SK-N-SH (cell line): ENCODE measurements around the gene CCDC6. TPM values are rescaled to one million over a fixed set of nuclear protein-coding genes. Genes with fewer than 3 reads are reported as not detected.

Source experiments
- CTCF ChIA-PET: fragments of 300-600, 350-600 bp; formaldehyde crosslinking; extraction: SDS; loops from one replicate; lab custom pipeline; 2021; lab: Yijun Ruan, JAX
- POLR2A ChIA-PET: fragments of 350-600 bp; sonication (Branson Sonifier 250); formaldehyde crosslinking; extraction: SDS; loops from one replicate; lab custom pipeline; 2020; ENCODE audit warnings: antibody characterized with exemption, inconsistent platforms; lab: Yijun Ruan, JAX
- DNase-seq: peaks from one replicate; pipeline ENCODE4 v3.0.0; 2012
- H2AFZ ChIP-seq: fragments of 200-600 bp; sonication (generic); 2 replicates; pipeline ENCODE4 v1.8.1; 2016; ENCODE audit warnings: antibody characterized with exemption, mild to moderate bottlenecking, low read depth
- H3F3A ChIP-seq: fragments of 200-600 bp; sonication (generic); replicated peaks from 2 replicates; pipeline ENCODE3; 2016; ENCODE audit warnings: antibody characterized with exemption, mild to moderate bottlenecking; ENCODE audit not compliant: insufficient read depth
- H3K27ac ChIP-seq, 2 experiments: fragments of 200-500 bp in 1 of 2; fragments of 200-600 bp in 1 of 2; sonication (Bioruptor generic) in 1 of 2; sonication (generic), shearing (Covaris generic) in 1 of 2; 2 replicates each; pipeline versions ENCODE4 v1.5.1 to v1.6.1; 2014 to 2016; ENCODE audit warnings: low read depth in 2 of 2, inconsistent platforms in 1 of 2, low read length in 1 of 2, mild to moderate bottlenecking in 1 of 2, mixed read lengths in 1 of 2
- H3K27me3 ChIP-seq: fragments of 200-600 bp; sonication (generic), shearing (Covaris generic); 2 replicates; pipeline ENCODE4 v1.6.1; 2016; ENCODE audit warnings: mixed run types; ENCODE audit not compliant: insufficient read depth
- H3K36me3 ChIP-seq, 2 experiments: fragments of 200-500 bp in 1 of 2; fragments of 200-600 bp in 1 of 2; sonication (Bioruptor generic) in 1 of 2; sonication (generic) in 1 of 2; replicated peaks in 1 of 2; 2 replicates each; pipeline versions ENCODE3 to v1.5.1; 2014 to 2016; ENCODE audit warnings: low read length in 1 of 2, mild to moderate bottlenecking in 1 of 2; ENCODE audit not compliant: insufficient read depth in 2 of 2, control insufficient read depth in 1 of 2
- H3K4me1 ChIP-seq, 2 experiments: fragments of 200-500 bp in 1 of 2; fragments of 200-600 bp in 1 of 2; sonication (Bioruptor generic) in 1 of 2; sonication (generic), shearing (Covaris generic) in 1 of 2; 2 replicates each; pipeline versions ENCODE4 v1.5.1 to v1.6.1; 2014 to 2016; ENCODE audit warnings: low read depth in 1 of 2, low read length in 1 of 2, mixed run types in 1 of 2; ENCODE audit not compliant: insufficient read depth in 2 of 2, control insufficient read depth in 1 of 2
- H3K4me2 ChIP-seq: fragments of 200-600 bp; sonication (generic), shearing (Covaris generic); 2 replicates; pipeline ENCODE4 v1.6.1; 2017; ENCODE audit warnings: mixed run types
- H3K4me3 ChIP-seq, 2 experiments: fragments of 200-500 bp in 1 of 2; fragments of 200-600 bp in 1 of 2; sonication (Bioruptor generic) in 1 of 2; sonication (generic), shearing (Covaris generic) in 1 of 2; 2 replicates each; pipeline versions ENCODE4 v1.5.1 to v1.8.1; 2014 to 2016; ENCODE audit warnings: low read depth in 2 of 2, inconsistent platforms in 1 of 2, low read length in 1 of 2, mild to moderate bottlenecking in 1 of 2, mixed read lengths in 1 of 2, moderate library complexity in 1 of 2
- H3K79me2 ChIP-seq: fragments of 200-600 bp; sonication (generic); 2 replicates; pipeline ENCODE4 v1.8.1; 2017; ENCODE audit warnings: mild to moderate bottlenecking; ENCODE audit not compliant: insufficient read depth
- H3K9ac ChIP-seq: fragments of 200-600 bp; sonication (generic); 2 replicates; pipeline ENCODE4 v1.6.1; 2017; ENCODE audit warnings: mixed run types
- H3K9me2 ChIP-seq: fragments of 200-600 bp; sonication (generic); 2 replicates; pipeline ENCODE4 v1.6.1; 2017; ENCODE audit warnings: mixed run types
- H3K9me3 ChIP-seq: fragments of 200-600 bp; sonication (generic); 2 replicates; pipeline ENCODE4 v1.6.1; 2017; ENCODE audit warnings: mixed run types, mild to moderate bottlenecking, moderate library complexity
- H4K20me1 ChIP-seq: fragments of 200-600 bp; sonication (generic); 2 replicates; pipeline ENCODE4 v1.6.1; 2017; ENCODE audit warnings: mild to moderate bottlenecking, mixed run types; ENCODE audit not compliant: insufficient read depth
- CHD2 ChIP-seq: fragments of 150-350 bp; IDR thresholded peaks from 2 replicates; pipeline ENCODE4 v1.6.1; 2018; ENCODE audit warnings: low read length; ENCODE audit not compliant: partially characterized antibody
- ELF1 ChIP-seq: IDR thresholded peaks from 2 replicates; pipeline ENCODE4 v1.4.0; 2012
- EZH2phosphoT487 ChIP-seq: fragments of 200-600 bp; sonication (generic); IDR thresholded peaks from 2 replicates; pipeline ENCODE4 v1.6.1; 2017; ENCODE audit warnings: low read depth, mixed run types, mild to moderate bottlenecking, antibody characterized with exemption, moderate library complexity, borderline replicate concordance
- FOSL2 ChIP-seq: IDR thresholded peaks from 2 replicates; pipeline ENCODE4 v1.4.0; 2012; ENCODE audit warnings: low read depth, mild to moderate bottlenecking, moderate library complexity, borderline replicate concordance
- GABPA ChIP-seq: IDR thresholded peaks from 2 replicates; pipeline ENCODE4 v1.4.0; 2012; ENCODE audit warnings: low read depth, mild to moderate bottlenecking
- GATA2 ChIP-seq: sonication (generic); formaldehyde crosslinking; IDR thresholded peaks from 2 replicates; pipeline ENCODE4 v1.5.0; 2020; ENCODE audit warnings: mild to moderate bottlenecking, missing genetic modification reagents
- PBX3 ChIP-seq: IDR thresholded peaks from 2 replicates; pipeline ENCODE4; 2012
- RAD21 ChIP-seq: IDR thresholded peaks from 2 replicates; pipeline ENCODE4 v1.6.1; 2012; ENCODE audit warnings: mild to moderate bottlenecking, low read length
- RCOR1 ChIP-seq: fragments of 150-350 bp; IDR thresholded peaks from 2 replicates; pipeline ENCODE4 v1.6.1; 2017; ENCODE audit warnings: antibody characterized with exemption, low read length
- REST ChIP-seq: IDR thresholded peaks from 2 replicates; pipeline ENCODE4 v1.6.1; 2012; ENCODE audit warnings: mild to moderate bottlenecking, low read depth, low read length, moderate library complexity
- RFX5 ChIP-seq: IDR thresholded peaks from 2 replicates; pipeline ENCODE4 v1.6.1; 2012; ENCODE audit warnings: mild to moderate bottlenecking, improper control_type of control experiment, low read length
- SIN3A ChIP-seq: IDR thresholded peaks from 2 replicates; pipeline ENCODE4 v1.6.1; 2012; ENCODE audit warnings: low read depth, mild to moderate bottlenecking, low read length, moderate library complexity, borderline replicate concordance
- TCF12 ChIP-seq: IDR thresholded peaks from 2 replicates; pipeline ENCODE4 v1.4.0; 2012
- WGBS: methylation state at CpG from one replicate; pipeline ENCODE4 v1.1.6; 2017; ENCODE audit warnings: low lambda C conversion rate; 5-methylcytosine and 5-hydroxymethylcytosine counted together
- polyA plus RNA-seq, 3 experiments: library from polyadenylated mRNA; depleted of rRNA; stranded (reverse); fragments of >200 nt; gene quantifications; 2 replicates each; pipeline ENCODE4 v1.2.3, GENCODE V29; 2012
- TF ChIP-seq, protein P1 (sequence below): IDR thresholded peaks from 2 replicates; pipeline ENCODE4 v1.4.0; 2012; ENCODE audit warnings: low read depth
- TF ChIP-seq, protein P2 (sequence below): IDR thresholded peaks from 2 replicates; pipeline ENCODE4 v1.4.0; 2012; ENCODE audit warnings: low read depth, borderline replicate concordance

CCDC6 gene
- polyA plus RNA-seq, 1 of the 3 experiments (the other 2 are of a cell fraction) = 10.8 TPM

- no peak overlapping the region for H3K4me3 ChIP-seq
- peaks cover 0 to 10% of the 10 kb centered on the region in 2 experiments for H3K36me3 ChIP-seq
- H2AFZ ChIP-seq = no peak overlapping the region
- no peak for DNase-seq
- no peaks in the 10 kb centered on the region for H3K9me3 ChIP-seq
- H3K9ac ChIP-seq = no peak overlapping the region
- no peaks in the 10 kb centered on the region for H3K4me1 ChIP-seq
- TF ChIP-seq, protein P1, sequence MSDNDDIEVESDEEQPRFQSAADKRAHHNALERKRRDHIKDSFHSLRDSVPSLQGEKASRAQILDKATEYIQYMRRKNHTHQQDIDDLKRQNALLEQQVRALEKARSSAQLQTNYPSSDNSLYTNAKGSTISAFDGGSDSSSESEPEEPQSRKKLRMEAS = no peak
- no peak for TF ChIP-seq GATA2 (CRISPR knock-in tag)
- TF ChIP-seq ELF1 = no peak
- no peak for TF ChIP-seq EZH2phosphoT487
- TF ChIP-seq, protein P2, sequence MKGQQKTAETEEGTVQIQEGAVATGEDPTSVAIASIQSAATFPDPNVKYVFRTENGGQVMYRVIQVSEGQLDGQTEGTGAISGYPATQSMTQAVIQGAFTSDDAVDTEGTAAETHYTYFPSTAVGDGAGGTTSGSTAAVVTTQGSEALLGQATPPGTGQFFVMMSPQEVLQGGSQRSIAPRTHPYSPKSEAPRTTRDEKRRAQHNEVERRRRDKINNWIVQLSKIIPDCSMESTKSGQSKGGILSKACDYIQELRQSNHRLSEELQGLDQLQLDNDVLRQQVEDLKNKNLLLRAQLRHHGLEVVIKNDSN = no peak
- TF ChIP-seq SIN3A = no peak
- TF ChIP-seq RAD21 = no peak
- no peak for TF ChIP-seq PBX3
- TF ChIP-seq RCOR1 = no peak
- TF ChIP-seq GABPA = no peak
- no peak for TF ChIP-seq TCF12
- no peak for TF ChIP-seq RFX5
- no peak for TF ChIP-seq CHD2
- no peak for TF ChIP-seq FOSL2
- no peak for TF ChIP-seq REST
- TF ChIP-seq, all 33 proteins: peak for 0
- CTCF ChIA-PET = interaction anchor here (0.8 to 4.4 kb wide), 4 partner anchors 10 to 194 kb away, joined by 3 to 21 read pairs (median 10); no protein-coding TSS in a partner anchor
- Histone ChIP-seq H4K20me1 (no peaks in the 10 kb centered on the region), H3K27me3 (no peaks in the 10 kb centered on the region), H3K27ac (no peak overlapping the region), H3K9me2 (no peaks in the 10 kb centered on the region), H3F3A (no peaks in the 10 kb centered on the region), H3K4me2 (no peak overlapping the region), H3K79me2 (peaks cover 8% of the 10 kb centered on the region; the same call in 1 of the 2 replicates)
- 95% methylated on average over 2 of the region's 2 CpGs for WGBS
- POLR2A ChIA-PET = no interaction called here
Measured at GRCh38 chr10:59819683-59820082, 86.7 kb downstream of the CCDC6 start.
